ENCODE results near the gene TSPO2.
A peak's percentile ranks its signal among the peaks of the same experiment; 100 is the strongest.
"Not testable (repeated sequence)": the region's sequence is repeated elsewhere in the genome, so short reads cannot be mapped to it uniquely, and the experiment has no call there.

Gene TSPO2

GRCh38 chr6:41042226-41043055 lies at the start of gene TSPO2:
Gene TSPO2 (plus strand): TSS chr6:41042467. CDS start chr6:41042986, 519 bp downstream.
- no peak for DNase-seq (ENCODE audit: low spot score)

- DNase-seq (ENCODE audit: low spot score): no peak
Measured at GRCh38 chr6:40992746-40993145, 49.5 kb upstream of the TSPO2 start.

- DNase-seq (ENCODE audit: low spot score): peak; percentile 2
Measured at GRCh38 chr6:40996591-40997233, 45.6 kb upstream of the TSPO2 start.

GRCh38 chr6:40997234-40997957 lies 44.9 kb upstream of the TSPO2 start:
- DNase-seq (ENCODE audit: low spot score): peak; percentile 50

DNA sequence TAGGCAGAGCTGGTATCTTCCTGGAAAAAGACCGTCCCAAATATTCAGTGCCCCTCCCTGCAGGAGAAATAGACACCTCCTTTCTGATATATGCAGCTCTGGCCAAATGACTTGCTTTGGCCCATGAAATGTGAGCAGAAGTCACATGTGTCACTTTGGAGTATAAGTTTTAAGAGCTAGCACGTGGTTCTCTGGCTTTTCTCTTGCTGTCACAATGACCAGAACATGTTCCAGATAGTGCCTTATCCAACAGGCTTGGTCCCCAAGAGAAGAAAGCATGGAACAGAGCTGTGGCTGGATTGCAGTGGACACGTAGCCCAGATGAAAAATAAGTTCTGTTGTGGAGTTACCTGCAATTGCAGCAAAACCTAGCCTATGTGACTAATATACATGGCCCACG lies 43.6 kb upstream of the TSPO2 start:
- DNase-seq (ENCODE audit: low spot score): no peak

GRCh38 chr6:40999569-40999968 lies 42.7 kb upstream of the TSPO2 start:
- DNase-seq (ENCODE audit: low spot score): peak; percentile 36

GRCh38 chr6:41000248-41000647 lies 42.0 kb upstream of the TSPO2 start:
- no peak for DNase-seq (ENCODE audit: low spot score)

DNA sequence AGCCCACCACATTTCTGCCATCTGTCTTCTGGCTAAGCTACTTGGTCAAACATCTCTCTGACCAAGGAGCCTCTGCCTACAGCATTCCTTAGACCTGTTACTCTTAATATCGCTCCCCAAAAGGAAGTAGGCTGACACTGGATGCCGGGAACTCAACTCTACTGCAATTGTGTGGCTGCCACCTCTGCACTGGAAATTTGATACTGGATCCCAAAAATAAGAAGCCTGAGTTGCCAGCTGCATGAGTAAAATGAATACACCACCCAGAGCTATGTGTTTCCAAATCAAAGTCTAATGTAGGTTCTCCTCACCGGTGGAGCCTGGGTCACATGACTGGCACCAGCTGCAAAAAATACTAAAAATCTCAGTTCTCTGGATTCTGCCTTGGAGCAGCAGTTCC lies 40.1 kb upstream of the TSPO2 start:
- no peak for DNase-seq (ENCODE audit: low spot score)

GRCh38 chr6:41006217-41006616 lies 36.0 kb upstream of the TSPO2 start:
- peak; percentile 33 for DNase-seq (ENCODE audit: low spot score)

DNA sequence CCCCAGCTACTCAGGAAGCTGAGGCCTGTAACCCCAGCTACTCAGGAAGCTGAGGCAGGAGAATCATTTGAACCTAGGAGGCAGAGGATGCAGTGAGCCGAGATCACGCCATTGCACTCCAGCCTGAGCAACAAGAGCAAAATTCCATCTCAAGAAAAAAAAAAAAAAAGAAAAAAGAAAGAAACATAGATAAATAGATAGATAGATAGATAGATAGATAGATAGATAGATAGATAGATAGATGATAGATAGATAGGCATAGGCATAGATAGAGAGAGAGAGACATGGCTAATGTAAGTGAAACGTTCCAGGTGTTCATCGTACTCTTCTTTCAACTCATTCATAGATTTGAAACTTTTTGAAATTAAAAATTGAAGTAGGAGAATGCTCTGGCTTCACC lies 35.3 kb upstream of the TSPO2 start:
- not testable (repeated sequence) for DNase-seq (ENCODE audit: low spot score)

DNA sequence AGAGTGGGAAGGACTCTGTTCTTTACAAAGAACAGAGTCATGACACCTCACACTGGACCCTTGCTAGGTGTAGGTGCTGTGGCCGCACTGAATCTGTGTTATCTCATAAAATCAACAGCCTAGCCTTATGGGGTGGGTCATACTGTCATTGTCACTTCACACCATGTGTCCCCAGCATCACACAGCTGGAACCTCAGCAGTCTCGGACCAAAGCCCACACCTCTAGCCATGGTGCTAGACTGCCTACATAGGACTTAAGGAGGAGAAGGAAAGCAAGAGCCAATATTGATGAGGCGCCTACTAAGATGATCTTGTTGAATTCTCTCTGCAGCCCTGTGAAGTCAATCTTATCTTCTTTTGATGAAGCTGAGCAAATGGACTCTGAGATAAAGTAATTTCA lies 34.3 kb upstream of the TSPO2 start:
- DNase-seq (ENCODE audit: low spot score): no peak

DNA sequence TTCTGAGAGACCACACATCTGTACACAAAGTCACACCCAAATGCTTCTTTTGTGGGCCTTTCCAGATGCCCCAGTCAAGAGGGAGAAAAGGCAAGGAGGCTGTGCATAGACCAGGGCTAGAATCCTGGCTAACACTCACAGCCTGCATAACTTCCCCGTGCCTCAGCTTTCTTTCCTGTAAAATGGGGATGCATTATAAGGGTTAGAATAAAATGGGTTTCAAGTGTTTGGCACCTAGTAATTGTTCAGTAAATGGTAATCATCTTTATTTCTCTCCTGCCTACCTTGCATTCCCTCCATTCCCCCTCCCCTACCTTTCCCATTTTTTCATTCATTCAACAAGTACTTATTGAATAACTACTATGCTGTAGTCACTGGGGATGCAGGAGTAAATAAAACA lies 32.6 kb upstream of the TSPO2 start:
- DNase-seq (ENCODE audit: low spot score): no peak

- no peak for DNase-seq (ENCODE audit: low spot score)
Measured at GRCh38 chr6:41011673-41012072, 30.6 kb upstream of the TSPO2 start.

DNA sequence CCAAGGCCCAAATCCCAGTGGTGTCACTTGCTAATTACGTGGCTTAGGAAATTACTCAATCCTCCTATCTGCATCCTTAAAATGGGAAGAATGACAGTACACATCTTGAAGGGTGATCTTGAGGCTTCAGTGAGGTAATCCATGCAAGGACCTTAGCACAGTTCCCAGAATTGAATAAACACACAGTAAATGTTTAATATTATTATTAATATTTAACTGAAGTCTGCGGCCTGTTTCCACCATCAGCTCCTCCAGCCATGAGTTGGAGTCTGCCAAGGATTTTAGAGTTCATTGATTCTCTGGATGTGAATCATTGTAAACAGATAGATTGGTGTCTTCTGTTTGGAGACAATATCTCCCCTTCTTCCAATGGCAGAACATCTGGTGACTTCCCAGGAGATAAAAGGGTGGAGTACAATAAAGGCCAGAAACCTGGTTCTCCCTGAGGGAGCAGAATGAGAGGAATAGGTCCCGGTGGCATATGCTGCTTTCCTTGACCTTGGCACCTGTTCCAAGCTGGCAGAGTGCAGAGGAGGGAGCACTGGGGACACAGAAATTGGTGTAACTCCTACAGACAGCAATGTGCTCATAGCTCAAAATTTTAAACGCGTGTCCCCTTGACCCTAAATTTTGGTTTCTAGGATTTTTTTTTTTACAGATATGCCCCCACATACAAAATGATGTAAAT lies 28.7 kb upstream of the TSPO2 start:
- DNase-seq (ENCODE audit: low spot score): no peak

GRCh38 chr6:41014780-41015179 lies 27.5 kb upstream of the TSPO2 start:
- no peak for DNase-seq (ENCODE audit: low spot score)

DNA sequence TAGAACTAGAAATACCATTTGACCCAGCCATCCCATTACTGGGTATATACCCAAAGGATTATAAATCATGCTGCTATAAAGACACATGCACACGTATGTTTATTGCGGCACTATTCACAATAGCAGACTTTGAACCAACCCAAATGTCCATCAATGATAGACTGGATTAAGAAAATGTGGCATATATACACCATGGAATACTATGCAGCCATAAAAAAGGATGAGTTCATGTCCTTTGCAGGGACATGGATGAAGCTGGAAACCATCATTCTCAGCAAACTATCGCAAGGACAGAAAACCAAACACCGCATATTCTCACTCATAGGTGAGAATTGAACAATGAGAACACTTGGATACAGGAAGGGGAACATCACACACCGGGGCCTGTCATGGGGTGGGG lies 26.4 kb upstream of the TSPO2 start:
- DNase-seq (ENCODE audit: low spot score): not testable (repeated sequence)

DNA sequence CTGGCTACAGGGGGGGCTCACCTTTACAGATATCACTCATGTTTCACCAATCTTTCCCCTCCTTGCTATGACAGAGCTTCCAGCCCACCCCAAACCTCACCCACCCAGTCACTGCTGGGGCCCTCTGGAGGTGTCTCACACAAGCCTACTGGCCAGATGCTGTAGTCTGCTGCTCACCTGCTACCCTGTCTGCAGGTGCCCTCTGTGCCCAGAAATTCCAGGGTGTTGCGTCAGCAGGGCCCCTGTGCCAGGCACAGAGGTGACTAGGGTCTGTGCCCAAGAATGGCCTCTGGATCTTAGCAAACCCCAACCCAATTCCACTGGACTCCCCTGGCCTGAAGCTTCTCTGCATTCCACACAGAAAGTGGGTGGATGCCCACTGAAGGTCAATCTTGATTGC lies 24.6 kb upstream of the TSPO2 start:
- no peak for DNase-seq (ENCODE audit: low spot score)

- DNase-seq (ENCODE audit: low spot score): peak; percentile 45
Measured at GRCh38 chr6:41021832-41022231, 20.4 kb upstream of the TSPO2 start.

DNA sequence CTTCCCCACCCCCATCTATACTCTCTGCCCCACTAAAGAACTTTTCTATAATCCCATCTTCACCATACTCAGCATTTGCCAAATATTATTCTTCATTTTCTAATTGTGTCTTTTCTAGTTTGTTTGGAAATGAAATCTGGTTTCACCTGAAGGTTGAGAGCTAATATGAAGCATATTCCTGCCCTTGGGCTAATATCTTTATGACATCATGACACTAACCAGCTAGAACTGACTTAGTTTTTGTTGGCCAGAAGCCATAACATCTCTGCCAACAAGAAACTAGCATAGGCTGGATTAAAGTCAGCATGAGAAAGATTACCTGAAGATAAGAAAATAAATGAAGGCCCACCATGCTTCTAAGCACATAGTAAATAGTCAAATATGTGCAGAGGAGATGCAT lies 20.0 kb upstream of the TSPO2 start:
- DNase-seq (ENCODE audit: low spot score): no peak

GRCh38 chr6:41023114-41023513 lies 19.2 kb upstream of the TSPO2 start:
- no peak for DNase-seq (ENCODE audit: low spot score)

DNA sequence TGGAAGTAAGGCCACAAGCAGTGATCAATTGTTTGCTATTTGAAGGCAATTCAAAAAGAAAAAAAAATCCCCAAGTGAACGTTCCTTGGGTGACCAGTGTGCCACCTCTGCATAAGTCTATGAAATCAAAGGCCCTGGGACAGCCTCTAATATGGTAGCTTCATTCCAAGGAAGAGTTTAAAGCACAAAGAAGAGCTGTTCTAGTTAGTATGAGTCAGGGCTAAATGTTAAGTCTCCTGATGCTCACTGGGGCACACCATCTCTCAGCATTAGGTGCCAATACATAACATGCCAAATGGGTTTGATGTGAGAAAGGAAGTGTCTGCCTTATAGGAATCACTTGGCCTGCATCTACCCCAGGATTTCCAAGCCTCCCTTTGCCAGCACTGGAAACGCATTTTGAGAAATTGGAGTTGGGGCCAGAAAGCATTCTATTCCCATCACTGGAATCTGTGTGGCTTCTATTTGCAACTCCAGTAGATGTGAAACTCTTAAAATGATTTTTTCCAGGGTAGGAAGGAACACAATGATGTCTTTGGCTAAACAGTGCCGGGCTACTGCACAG lies 16.2 kb upstream of the TSPO2 start:
- DNase-seq (ENCODE audit: low spot score): no peak

DNA sequence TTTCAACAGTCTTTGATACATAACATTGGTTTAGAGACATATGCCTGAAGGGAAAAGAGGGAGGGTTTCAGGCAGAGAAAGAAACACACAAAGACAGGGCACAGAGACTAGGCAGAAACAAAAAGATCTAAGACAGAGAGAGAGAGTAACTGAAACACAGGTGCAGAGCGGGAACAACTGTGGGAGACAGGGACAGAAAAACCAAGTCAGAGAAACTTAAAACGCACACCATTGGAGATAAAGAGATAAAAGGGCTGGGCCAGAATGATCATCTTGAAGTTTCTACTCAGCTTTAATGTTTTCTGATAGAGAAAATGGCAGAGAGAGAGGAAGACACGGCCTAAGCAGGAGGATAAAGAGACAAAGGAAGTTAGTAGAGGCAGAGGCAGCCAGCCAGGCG lies 15.0 kb upstream of the TSPO2 start:
- DNase-seq (ENCODE audit: low spot score): no peak
